AG10803 (cell line): ENCODE results near the gene PI16.

Experiments used
- DNase-seq: peaks from one replicate; pipeline ENCODE4 v3.0.0; 2010; ENCODE audit warnings: low read depth
- H3K4me3 ChIP-seq: 2 replicates; pipeline ENCODE4 v1.5.1; 2011; ENCODE audit warnings: mild to moderate bottlenecking, low read length, control low read depth
- TF ChIP-seq, protein P1 (sequence below): conservative IDR thresholded peaks from 2 replicates; pipeline ENCODE4 v1.5.1; 2011; ENCODE audit warnings: mild to moderate bottlenecking, low read length, control low read depth, inconsistent platforms

The PI16 gene

GRCh38 chr6:36920546-36920945 lies 34.0 kb upstream of the PI16 start:
- H3K4me3 ChIP-seq = no peak overlapping the region
- TF ChIP-seq, protein P1, sequence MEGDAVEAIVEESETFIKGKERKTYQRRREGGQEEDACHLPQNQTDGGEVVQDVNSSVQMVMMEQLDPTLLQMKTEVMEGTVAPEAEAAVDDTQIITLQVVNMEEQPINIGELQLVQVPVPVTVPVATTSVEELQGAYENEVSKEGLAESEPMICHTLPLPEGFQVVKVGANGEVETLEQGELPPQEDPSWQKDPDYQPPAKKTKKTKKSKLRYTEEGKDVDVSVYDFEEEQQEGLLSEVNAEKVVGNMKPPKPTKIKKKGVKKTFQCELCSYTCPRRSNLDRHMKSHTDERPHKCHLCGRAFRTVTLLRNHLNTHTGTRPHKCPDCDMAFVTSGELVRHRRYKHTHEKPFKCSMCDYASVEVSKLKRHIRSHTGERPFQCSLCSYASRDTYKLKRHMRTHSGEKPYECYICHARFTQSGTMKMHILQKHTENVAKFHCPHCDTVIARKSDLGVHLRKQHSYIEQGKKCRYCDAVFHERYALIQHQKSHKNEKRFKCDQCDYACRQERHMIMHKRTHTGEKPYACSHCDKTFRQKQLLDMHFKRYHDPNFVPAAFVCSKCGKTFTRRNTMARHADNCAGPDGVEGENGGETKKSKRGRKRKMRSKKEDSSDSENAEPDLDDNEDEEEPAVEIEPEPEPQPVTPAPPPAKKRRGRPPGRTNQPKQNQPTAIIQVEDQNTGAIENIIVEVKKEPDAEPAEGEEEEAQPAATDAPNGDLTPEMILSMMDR = no peak
- DNase-seq = peak; percentile 83

- TF ChIP-seq, protein P1 = no peak
- no peak overlapping the region for H3K4me3 ChIP-seq
- DNase-seq = peak; percentile 49
Observed at GRCh38 chr6:36924131-36924530, 30.4 kb upstream of the PI16 start.

DNA sequence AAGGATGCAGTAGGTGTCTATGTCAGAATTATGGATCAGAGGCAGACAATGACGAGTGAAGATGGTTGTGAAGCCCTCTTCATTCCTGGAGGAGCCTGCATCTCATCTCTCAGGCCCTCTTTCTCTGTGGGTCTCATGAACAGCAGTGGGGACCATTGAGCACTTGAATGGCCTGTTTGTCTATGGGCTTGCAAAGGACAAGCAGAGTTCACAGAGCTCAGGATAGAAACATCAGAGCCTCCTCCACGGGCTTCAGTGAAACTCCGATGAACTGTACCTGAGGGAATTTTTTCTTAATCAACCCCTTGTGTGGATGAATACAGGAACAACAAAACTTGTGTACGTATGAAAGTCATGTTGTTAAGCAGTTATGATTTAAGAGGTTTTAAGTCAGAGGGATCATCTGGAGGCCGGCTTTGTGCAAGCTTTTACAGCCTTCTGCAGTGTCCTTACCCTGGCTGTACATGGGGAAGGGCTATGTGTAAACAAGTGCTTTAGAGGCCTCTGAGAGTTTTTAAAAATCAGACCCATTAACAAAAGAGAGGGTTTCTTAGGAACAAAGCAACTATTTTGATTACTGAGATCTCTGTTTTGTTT lies 29.7 kb upstream of the PI16 start:
- no peak for DNase-seq
- no peak overlapping the region for H3K4me3 ChIP-seq
- TF ChIP-seq, protein P1 = no peak

GRCh38 chr6:36925809-36926208 lies 28.7 kb upstream of the PI16 start:
- no peak for DNase-seq
- TF ChIP-seq, protein P1 = no peak
- no peak overlapping the region for H3K4me3 ChIP-seq

GRCh38 chr6:36926708-36927513 lies 27.6 kb upstream of the PI16 start:
- no peak for DNase-seq

GRCh38 chr6:36927691-36928546 lies 26.6 kb upstream of the PI16 start:
- DNase-seq = peak; percentile 69

More at GRCh38 chr6:36926708-36927513, 27.6 kb upstream of the PI16 start:
- TF ChIP-seq, protein P1 = no peak
- H3K4me3 ChIP-seq = no peak overlapping the region

More at GRCh38 chr6:36927691-36928546, 26.6 kb upstream of the PI16 start:
- TF ChIP-seq, protein P1 = no peak
- H3K4me3 ChIP-seq = no peak overlapping the region
